AG04449 (cell line): ENCODE data around the gene OR5H6.

Experiments
- CTCF ChIA-PET: fragments of 350-600 bp; formaldehyde crosslinking; extraction: SDS; loops from one replicate; lab custom pipeline; 2021; ENCODE audit warnings: antibody characterized with exemption; lab: Yijun Ruan, JAX
- POLR2A ChIA-PET: fragments of 400-600, 350-600 bp; formaldehyde crosslinking; extraction: SDS; loops from one replicate; lab custom pipeline; 2020; ENCODE audit warnings: antibody characterized with exemption, inconsistent platforms; lab: Yijun Ruan, JAX
- DNase-seq: peaks from one replicate; pipeline ENCODE4 v3.0.0-alpha.2; 2010; ENCODE audit warnings: low read depth, low spot score
- H3K4me3 ChIP-seq: 2 replicates; pipeline ENCODE4 v1.5.1; 2011; ENCODE audit warnings: low read depth, mild to moderate bottlenecking, control low read depth, low read length
- CTCF ChIP-seq: IDR thresholded peaks from one replicate; pipeline ENCODE4 v1.5.1; 2011; ENCODE audit warnings: mild to moderate bottlenecking, moderate library complexity, low read length, control low read depth, inconsistent platforms; ENCODE audit not compliant: insufficient read depth; ENCODE audit errors: missing control alignments

Gene OR5H6

GRCh38 chr3:98272126-98272525 is 8.1 kb downstream of the OR5H6 start:
- no peak for TF ChIP-seq CTCF
- DNase-seq = no peak
- ChIA-PET CTCF (no interaction called here), POLR2A (no interaction called here)
- no peak overlapping the region for H3K4me3 ChIP-seq

- no peak overlapping the region for H3K4me3 ChIP-seq
- POLR2A ChIA-PET = no interaction called here
- no peak for DNase-seq
- no peak for TF ChIP-seq CTCF
- CTCF ChIA-PET = no interaction called here
These were observed 10.9 kb downstream of the OR5H6 start for GRCh38 chr3:98274914-98275313.

- TF ChIP-seq CTCF = no peak
- ChIA-PET POLR2A (no interaction called here), CTCF (no interaction called here)
- no peak within 1 kb of the TSS for H3K4me3 ChIP-seq
- no peak for DNase-seq
These were observed 18.2 kb downstream of the OR5H6 start, which contains the start of gene OR5H2 for GRCh38 chr3:98282205-98282604. Gene OR5H2, plus strand, starts transcription at chr3:98282505. Its CDS starts 398 bp downstream, at chr3:98282903.

GRCh38 chr3:98290916-98291315 is 26.9 kb downstream of the OR5H6 start:
- POLR2A ChIA-PET = no interaction called here
- no peak for DNase-seq
- no peak for TF ChIP-seq CTCF
- H3K4me3 ChIP-seq = no peak overlapping the region
- CTCF ChIA-PET = no interaction called here

GRCh38 chr3:98291332-98291957 is 27.4 kb downstream of the OR5H6 start:
- no peak for TF ChIP-seq CTCF
- no peak for DNase-seq
- ChIA-PET CTCF (no interaction called here), POLR2A (no interaction called here)
- no peak overlapping the region for H3K4me3 ChIP-seq
